HG02870 (cell line): ENCODE results near the gene RPS29.
"Not testable (repeated sequence)": the region's sequence is repeated elsewhere in the genome, so short reads cannot be mapped to it uniquely, and the experiment has no call there.

Source experiments
- ATAC-seq: cut with Tn5 transposase; IDR thresholded peaks from one replicate; pipeline ENCODE4 v1.9.1; 2021; ENCODE audit warnings: mild to moderate bottlenecking, moderate library complexity; ENCODE audit not compliant: unreplicated experiment

Gene RPS29

GRCh38 chr14:49598485-49599300, 12.5 kb upstream of the RPS29 start, which contains the start of gene LRR1:
LRR1 (plus strand) TSS chr14:49598940; CDS start chr14:49599021, 81 bp downstream.
- ATAC-seq = peak; percentile 47

GRCh38 chr14:49598189-49598484, 12.0 kb upstream of the RPS29 start:
- ATAC-seq = no peak

GRCh38 chr14:49594347-49595091, 8.3 kb upstream of the RPS29 start:
- ATAC-seq = peak; percentile 21

- ATAC-seq = no peak
Observed at GRCh38 chr14:49593016-49593415, 6.8 kb upstream of the RPS29 start.

GRCh38 chr14:49589387-49589786, 3.2 kb upstream of the RPS29 start:
- ATAC-seq = no peak

GRCh38 chr14:49586673-49587460, 687 bp upstream of the RPS29 start:
- ATAC-seq = peak; percentile 26

GRCh38 chr14:49584981-49585640, 1.1 kb downstream of the RPS29 start:
- not testable (repeated sequence) for ATAC-seq

- ATAC-seq = no peak
Observed at GRCh38 chr14:49584058-49584457, 2.1 kb downstream of the RPS29 start.

- no peak for ATAC-seq
Observed at GRCh38 chr14:49583629-49584028, 2.6 kb downstream of the RPS29 start.

- ATAC-seq = no peak
Observed at GRCh38 chr14:49582113-49582977, 3.8 kb downstream of the RPS29 start.

GRCh38 chr14:49581209-49582112, 4.7 kb downstream of the RPS29 start:
- no peak for ATAC-seq

- no peak for ATAC-seq
Observed at GRCh38 chr14:49579841-49580240, 6.3 kb downstream of the RPS29 start.

GRCh38 chr14:49578141-49578540, 8.0 kb downstream of the RPS29 start:
- ATAC-seq = no peak

- no peak for ATAC-seq
Observed at GRCh38 chr14:49574038-49574437, 12.1 kb downstream of the RPS29 start.

GRCh38 chr14:49569281-49569680, 16.9 kb downstream of the RPS29 start:
- no peak for ATAC-seq

GRCh38 chr14:49566714-49567113, 19.5 kb downstream of the RPS29 start:
- no peak for ATAC-seq

GRCh38 chr14:49559979-49560768, 26.0 kb downstream of the RPS29 start:
- ATAC-seq = no peak

GRCh38 chr14:49553892-49554291, 32.3 kb downstream of the RPS29 start:
- no peak for ATAC-seq
